Thoracic aorta (tissue), 2 donors: ENCODE results near the gene DSE. TPM values are rescaled to one million over a fixed set of nuclear protein-coding genes. Genes with fewer than 3 reads are reported as not detected.
A peak's percentile ranks its signal among the peaks of the same experiment; 100 is the strongest.
"Not testable (repeated sequence)": the region's sequence is repeated elsewhere in the genome, so short reads cannot be mapped to it uniquely, and the experiment has no call there.

Experiments used
- ATAC-seq: fragments of 150-250 bp; one replicate; pipeline ENCODE4 v1.8.0; 2017; ENCODE audit warnings: low read depth; ENCODE audit not compliant: insufficient number of reproducible peaks, low FRiP score
- DNase-seq: peaks from one replicate; pipeline ENCODE4 v3.0.0-alpha.2; 2020; ENCODE audit warnings: low spot score
- H3K27ac ChIP-seq, 2 donors: fragments of 200-600 bp; sonication (generic); 1 replicate in 1 of 2; 2 replicates in 1 of 2; pipeline ENCODE4 v1.5.1; 2016; ENCODE audit warnings: mild to moderate bottlenecking in 2 of 2, moderate library complexity in 2 of 2
- H3K27me3 ChIP-seq: fragments of 200-600 bp; sonication (generic); replicated peaks from 2 replicates; pipeline ENCODE4 v1.6.0; 2016; ENCODE audit warnings: mild to moderate bottlenecking; ENCODE audit not compliant: insufficient read depth
- H3K36me3 ChIP-seq: fragments of 200-600 bp; sonication (generic); one replicate; pipeline ENCODE4 v1.5.1; 2016
- H3K4me1 ChIP-seq, 2 donors: fragments of 200-600 bp; sonication (generic); 1 replicate in 1 of 2; 2 replicates in 1 of 2; pipeline versions ENCODE4 v1.5.1 to v1.6.0; 2016; ENCODE audit warnings: low read depth in 2 of 2, mild to moderate bottlenecking in 1 of 2; ENCODE audit not compliant: control insufficient read depth in 1 of 2
- H3K4me3 ChIP-seq: fragments of 200-600 bp; sonication (generic); 2 replicates; pipeline ENCODE4 v1.5.1; 2016; ENCODE audit warnings: mild to moderate bottlenecking
- H3K9me3 ChIP-seq: fragments of 200-600 bp; sonication (generic); 2 replicates; pipeline ENCODE4 v1.5.1; 2016
- total RNA-seq, 2 donors: library from RNA; depleted of rRNA; stranded (reverse); fragments of >200 nt; gene quantifications; one replicate each; pipeline versions ENCODE4 v1.1.0 to v1.2.3, GENCODE V29; 2016
- TF ChIP-seq, protein P1 (sequence below): fragments of 200-600 bp; sonication (generic); IDR thresholded peaks from one replicate; pipeline ENCODE4 v1.5.1; 2019; ENCODE audit warnings: antibody characterized with exemption

Gene DSE
- total RNA-seq, result 10 to 100 TPM; 46.7 to 65.2 TPM

DNA sequence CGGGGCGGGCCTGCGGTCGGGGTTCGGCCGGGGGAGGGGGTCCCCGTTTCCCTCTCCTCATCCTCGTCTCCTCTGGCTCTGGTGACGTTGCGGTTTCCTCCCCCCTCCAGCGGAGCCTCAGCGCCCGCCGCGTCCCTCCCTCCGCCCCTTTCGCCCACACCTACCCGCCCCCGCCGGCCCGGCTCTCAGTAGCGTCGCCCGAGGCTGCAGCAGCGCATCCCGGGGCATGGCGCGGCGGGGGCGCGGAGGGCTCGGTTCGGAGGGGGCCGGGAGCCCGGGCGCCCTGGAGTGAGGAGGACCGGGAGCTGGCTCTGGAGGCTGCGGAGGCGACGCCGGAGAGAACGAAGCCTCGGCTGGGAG lies at the start of gene DSE:
DSE (plus strand) TSS at position 188 of the 360 bp plus-strand sequence. CDS start 28,304 bp downstream, outside the sequence.
- DNase-seq, result peak; percentile 24
- ATAC-seq, result peak; percentile 75

DNA sequence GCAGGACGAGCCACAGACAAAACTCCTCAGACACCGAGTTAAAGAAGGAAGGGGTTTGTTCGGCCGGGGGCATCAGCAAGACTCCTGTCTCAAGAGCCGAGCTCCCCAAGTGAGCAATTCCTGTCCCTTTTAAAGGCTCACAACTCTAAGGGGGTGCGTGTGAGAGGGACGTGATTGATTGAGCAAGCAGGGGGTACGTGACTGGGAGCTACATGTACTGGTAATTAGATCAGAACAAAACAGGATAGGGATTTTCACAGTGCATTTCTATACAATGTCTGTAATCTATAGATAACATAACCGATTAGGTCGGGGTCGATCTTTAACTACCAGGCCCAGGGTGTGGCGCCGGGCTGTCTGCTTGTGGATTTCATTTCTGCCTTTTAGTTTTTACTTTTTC lies 48.8 kb upstream of the DSE start:
- not testable (repeated sequence) for H3K9me3 ChIP-seq, ATAC-seq, H3K27ac ChIP-seq, H3K27me3 ChIP-seq, DNase-seq, H3K36me3 ChIP-seq, H3K4me3 ChIP-seq
- H3K4me1 ChIP-seq, result peaks cover 1 to 14% of the 10 kb centered on the region in 2 donors

More for the DNA sequence above, at the start of gene DSE:
- Histone ChIP-seq H3K4me3 (peak within 1 kb of the TSS; percentile 82), H3K27me3 (no peaks in the 10 kb centered on the region), H3K36me3 (no peaks in the 10 kb centered on the region), H3K9me3 (no peaks in the 10 kb centered on the region), H3K27ac (peak within 1 kb of the TSS; percentile 90 to 95), H3K4me1 (peaks cover 17 to 26% of the 10 kb centered on the region in 2 donors)
- TF ChIP-seq, protein P1, sequence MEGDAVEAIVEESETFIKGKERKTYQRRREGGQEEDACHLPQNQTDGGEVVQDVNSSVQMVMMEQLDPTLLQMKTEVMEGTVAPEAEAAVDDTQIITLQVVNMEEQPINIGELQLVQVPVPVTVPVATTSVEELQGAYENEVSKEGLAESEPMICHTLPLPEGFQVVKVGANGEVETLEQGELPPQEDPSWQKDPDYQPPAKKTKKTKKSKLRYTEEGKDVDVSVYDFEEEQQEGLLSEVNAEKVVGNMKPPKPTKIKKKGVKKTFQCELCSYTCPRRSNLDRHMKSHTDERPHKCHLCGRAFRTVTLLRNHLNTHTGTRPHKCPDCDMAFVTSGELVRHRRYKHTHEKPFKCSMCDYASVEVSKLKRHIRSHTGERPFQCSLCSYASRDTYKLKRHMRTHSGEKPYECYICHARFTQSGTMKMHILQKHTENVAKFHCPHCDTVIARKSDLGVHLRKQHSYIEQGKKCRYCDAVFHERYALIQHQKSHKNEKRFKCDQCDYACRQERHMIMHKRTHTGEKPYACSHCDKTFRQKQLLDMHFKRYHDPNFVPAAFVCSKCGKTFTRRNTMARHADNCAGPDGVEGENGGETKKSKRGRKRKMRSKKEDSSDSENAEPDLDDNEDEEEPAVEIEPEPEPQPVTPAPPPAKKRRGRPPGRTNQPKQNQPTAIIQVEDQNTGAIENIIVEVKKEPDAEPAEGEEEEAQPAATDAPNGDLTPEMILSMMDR, result no peak

DNA sequence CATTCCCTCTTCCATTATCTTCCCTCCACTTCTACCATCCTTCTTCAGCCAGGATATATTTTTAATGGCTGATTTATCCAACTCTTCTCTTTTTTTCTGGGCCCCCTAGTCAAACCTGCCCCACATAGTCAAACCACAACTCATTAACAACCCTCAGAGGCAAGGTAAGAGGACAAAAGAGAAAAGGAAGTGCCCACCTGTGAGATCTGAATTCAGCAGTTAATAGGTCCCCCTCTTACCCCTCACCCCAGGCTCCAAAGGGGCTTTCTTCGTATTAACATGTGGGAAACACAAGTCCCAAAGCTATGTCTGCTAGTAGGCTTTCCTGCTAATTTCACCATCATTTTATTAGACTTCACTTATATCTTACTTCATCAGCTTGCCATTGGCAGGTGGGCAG lies 46.9 kb upstream of the DSE start:
- Histone ChIP-seq H3K9me3 (no peaks in the 10 kb centered on the region), H3K36me3 (no peaks in the 10 kb centered on the region), H3K4me1 (peaks cover 6 to 30% of the 10 kb centered on the region in 2 donors), H3K27ac (no peak overlapping the region), H3K4me3 (no peak overlapping the region), H3K27me3 (no peaks in the 10 kb centered on the region)
- DNase-seq (no peak), ATAC-seq (no peak)
- TF ChIP-seq, protein P1, result no peak

DNA sequence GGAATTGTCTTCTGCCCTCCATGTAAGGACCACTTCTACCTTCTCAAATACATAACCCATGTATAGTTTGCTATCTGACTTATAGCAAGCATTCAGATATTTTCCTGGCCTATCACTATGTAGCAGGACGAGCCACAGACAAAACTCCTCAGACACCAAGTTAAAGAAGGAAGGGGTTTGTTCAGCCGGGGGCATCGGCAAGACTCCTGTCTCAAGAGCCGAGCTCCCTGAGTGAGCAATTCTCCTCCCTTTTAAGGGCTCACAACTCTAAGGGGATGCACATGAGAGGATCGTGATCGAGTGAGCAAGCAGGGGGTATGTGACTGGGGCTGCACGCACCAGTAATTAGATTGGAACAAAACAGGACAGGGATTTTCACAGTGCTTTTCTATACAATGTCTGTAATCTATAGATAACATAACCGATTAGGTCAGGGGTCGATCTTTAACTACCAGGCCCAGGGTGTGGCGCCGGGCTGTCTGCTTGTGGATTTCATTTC lies 45.1 kb upstream of the DSE start:
- H3K27me3 ChIP-seq, ATAC-seq, H3K9me3 ChIP-seq, DNase-seq, H3K4me3 ChIP-seq, H3K36me3 ChIP-seq, H3K27ac ChIP-seq: not testable (repeated sequence)
- peaks cover 9 to 33% of the 10 kb centered on the region in 2 donors for H3K4me1 ChIP-seq

DNA sequence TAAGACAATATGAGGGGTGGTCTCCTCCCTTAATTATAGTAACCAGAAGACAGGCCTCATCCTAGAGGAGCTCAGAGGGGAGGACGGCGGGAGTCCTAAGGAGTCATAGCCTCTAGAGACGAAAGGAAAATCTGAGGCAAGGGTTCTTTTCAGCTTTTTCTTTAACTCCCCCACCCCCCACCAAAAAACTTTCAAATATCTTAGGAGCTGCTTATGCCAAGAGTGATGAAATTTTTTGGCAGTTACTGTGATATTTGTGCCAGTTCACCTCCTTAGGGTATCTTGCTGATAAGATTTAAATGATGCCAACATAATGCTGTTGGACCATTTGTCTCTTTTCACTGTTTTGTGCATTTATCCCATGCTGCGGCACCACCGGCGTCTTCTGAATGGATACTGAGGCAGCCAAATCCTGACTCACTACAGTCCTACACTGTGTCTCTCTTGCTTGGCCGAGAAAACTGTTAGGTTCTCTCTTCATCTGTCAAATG lies 44.5 kb upstream of the DSE start:
- DNase-seq (no peak), ATAC-seq (peak; percentile 65)
- Histone ChIP-seq H3K27ac (no peak overlapping the region), H3K4me1 (peaks cover 9 to 33% of the 10 kb centered on the region in 2 donors), H3K9me3 (no peaks in the 10 kb centered on the region), H3K4me3 (no peak overlapping the region), H3K36me3 (no peaks in the 10 kb centered on the region), H3K27me3 (no peaks in the 10 kb centered on the region)
- TF ChIP-seq, protein P1, result no peak

DNA sequence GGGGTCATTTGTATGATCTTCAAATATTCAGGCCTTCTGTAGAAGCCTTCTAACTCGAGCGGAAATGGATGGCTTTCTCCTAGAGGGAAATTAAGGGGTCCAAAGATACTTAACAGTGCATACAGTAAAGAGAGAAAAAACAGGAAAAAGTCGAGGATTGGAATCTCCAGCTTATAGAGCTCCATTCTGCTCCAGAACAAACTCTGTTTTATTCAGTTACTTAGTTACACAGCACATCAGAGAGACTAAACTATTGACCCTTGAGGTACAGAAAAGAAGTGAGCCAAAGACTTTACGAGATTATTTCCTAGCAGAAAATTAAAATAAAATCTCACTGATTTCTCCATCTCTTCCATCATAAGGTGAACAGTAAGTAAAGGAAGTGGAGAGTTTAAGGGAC lies 43.8 kb upstream of the DSE start:
- H3K27ac ChIP-seq, result no peak overlapping the region
- ATAC-seq (no peak), DNase-seq (no peak)
- no peaks in the 10 kb centered on the region for H3K36me3 ChIP-seq
- no peak overlapping the region for H3K4me3 ChIP-seq
- peaks cover 9 to 33% of the 10 kb centered on the region in 2 donors for H3K4me1 ChIP-seq
- TF ChIP-seq, protein P1, result no peak
- no peaks in the 10 kb centered on the region for H3K27me3 ChIP-seq
- H3K9me3 ChIP-seq, result no peaks in the 10 kb centered on the region
